Amniotic epithelial cell (primary cell): Measurements from ENCODE around the gene WWC2.
"Not testable (repeated sequence)": the region's sequence is repeated elsewhere in the genome, so short reads cannot be mapped to it uniquely, and the experiment has no call there.

Source experiments
- DNase-seq: peaks from one replicate; pipeline ENCODE4 v3.0.0-alpha.2; 2010; ENCODE audit warnings: low read depth

WWC2 gene

DNA sequence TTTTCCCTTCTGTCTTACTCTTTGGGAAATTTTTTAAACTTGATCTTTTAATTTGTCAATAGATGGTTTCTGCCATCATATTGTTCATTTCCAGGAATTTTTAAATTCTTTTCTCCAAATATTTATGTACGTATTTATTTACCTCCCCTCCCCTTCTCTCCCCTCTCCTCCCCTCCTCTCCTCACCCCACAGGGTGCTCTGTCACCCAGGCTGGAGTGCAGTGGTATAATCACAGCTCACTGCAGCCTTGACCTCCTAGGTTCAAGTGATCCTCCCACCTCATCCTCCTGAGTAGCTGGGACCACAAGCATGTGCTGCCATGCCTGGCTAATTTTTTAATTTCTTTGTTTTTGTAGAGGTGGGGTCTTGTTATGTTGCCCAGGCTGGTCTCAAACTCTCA is 73.8 kb downstream of the WWC2 start:
- no peak for DNase-seq

DNA sequence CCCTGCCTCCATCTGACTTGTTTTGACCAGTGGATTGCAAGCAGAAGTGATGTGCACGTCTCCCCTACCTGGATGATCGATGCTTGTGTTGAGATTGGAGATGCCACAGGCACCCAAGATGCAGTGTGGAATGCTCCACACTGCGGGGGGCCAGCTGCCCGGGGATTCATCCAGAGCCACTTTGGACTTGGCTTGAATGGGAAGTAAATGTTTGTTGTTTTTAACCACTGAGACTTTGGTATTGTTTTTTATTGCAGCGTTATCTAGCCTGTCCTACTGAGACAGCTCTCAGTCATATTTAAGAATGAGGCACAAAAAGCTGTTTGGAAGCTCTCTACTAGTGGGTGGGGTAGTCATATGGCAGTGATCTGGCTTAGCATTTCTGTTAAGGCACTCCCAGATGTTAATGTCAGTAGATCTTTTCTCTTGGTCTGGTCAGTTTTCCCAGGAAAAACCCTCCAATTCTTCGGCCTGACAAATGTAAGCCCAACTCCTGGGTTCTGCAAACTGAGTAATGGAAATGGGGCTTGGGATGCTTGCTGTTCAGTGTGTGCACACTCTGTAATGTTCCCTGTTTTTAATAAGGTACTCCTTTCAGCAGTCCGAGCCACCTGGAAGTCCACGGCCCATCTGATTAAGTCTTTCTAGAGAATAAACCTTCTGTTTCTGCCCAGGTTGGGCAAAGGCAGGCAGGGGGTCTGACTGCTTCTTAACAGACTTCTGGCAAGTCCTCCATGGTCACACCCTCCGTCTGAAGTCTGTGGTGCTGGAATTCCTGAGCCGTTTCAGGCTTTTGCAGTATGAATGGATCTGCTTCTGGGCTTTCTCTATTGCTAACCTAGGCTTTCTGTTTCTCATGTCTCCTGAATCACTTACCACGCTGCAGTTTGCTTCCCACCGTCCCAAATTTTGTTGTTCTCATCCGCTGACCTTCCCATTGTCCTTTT is 74.8 kb downstream of the WWC2 start:
- DNase-seq = peak; percentile 49

DNA sequence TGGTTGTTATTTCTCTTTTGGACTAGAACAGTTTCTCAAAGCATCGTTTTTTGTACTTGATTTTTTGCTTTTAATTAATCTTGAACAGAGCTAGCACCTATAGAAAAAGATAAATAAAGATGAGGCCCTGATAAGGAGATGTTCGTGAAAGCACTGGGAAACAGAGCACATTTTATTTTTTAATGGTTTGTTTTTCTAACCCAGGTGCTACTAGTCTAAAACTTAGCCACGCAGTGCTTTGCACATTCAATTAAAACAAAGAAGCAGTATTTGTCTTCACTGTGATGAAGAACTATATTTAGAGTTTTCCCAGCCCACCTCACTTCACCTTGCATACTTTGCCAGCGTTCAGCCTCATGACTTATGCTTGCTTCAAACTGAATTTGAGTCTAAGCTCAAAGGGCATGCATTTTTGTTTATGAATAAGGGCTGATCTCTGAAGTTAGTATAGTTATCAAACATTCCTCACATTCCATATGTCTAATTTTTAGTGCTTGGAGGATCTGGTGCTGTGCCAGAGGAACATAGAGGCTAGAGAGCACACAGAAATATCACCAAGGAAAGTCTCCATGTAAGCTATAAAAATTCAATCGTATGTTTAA is 76.7 kb downstream of the WWC2 start:
- peak; percentile 48 for DNase-seq

DNA sequence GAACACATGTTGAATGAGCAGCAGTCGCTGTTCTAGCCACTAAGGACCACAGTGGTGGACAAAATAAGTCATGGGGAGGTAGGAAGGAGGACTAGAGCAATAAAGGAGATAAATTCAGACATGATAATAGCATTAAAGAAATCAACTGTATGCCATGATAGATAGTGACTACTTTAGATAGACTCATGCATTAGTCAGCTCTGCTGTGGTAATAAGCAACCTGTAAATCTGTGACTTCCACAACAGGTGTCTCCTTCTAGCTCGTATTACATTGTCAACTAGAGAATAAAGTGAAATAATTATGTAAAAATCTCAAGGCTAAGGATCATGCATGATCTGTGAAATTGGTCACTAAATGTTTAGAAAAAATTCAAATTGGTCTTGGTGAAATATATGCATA is 77.9 kb downstream of the WWC2 start:
- no peak for DNase-seq

DNA sequence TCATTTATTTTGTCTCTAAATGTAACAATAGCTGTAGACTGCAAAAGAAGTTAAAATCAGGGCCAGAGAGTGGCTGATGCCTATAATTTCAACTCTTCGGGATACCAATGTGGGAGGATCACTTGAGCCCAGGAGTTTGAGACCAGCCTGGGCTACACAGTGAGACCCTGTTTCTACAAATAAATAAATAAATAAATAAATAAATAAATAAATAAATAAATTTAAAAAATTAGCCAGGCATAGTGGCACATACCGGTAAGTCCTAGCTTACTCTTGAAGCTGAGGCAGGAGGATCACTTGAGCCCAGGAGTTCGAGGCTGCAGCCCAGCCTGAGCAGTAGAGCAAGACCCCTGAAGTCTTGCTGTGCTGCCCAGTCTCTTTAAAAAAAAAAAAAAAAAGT is 79.1 kb downstream of the WWC2 start:
- DNase-seq = no peak

DNA sequence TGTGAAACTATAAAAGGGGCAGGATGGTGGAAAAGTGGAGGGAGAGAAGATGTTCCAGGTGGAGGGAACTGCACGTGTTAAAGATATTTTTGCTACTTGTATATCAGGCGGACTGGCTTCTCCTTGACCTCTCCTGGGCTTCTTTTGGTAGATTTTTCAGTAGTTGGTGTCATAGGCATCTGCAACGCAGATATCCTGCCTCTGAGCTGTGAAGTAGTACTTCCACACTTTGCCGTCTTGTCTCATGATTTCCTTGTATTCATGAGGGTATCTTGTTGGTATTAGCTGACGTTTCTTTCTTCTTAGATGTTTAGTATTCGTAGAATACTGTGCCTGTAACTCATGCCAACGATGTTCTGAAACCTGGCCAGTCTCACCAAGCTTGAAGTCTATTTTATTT is 81.0 kb downstream of the WWC2 start:
- DNase-seq = no peak

DNA sequence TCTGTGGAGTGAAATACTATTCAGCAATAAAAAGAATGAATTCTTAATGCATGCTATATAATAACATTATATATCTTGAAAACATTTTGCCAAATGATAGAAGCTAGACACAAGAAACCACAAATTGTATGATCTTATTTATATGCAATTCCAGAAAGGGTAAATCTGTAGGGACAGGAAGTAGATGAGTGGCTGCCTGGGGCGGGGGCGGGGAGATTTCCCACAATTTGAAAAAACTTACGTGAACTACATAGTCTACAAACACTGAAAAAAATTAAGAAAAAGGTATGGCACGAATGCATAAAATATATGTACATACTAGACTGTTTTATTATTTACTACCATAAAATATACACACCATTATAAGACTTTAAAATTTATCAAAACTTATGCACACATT is 81.6 kb downstream of the WWC2 start:
- DNase-seq = no peak

DNA sequence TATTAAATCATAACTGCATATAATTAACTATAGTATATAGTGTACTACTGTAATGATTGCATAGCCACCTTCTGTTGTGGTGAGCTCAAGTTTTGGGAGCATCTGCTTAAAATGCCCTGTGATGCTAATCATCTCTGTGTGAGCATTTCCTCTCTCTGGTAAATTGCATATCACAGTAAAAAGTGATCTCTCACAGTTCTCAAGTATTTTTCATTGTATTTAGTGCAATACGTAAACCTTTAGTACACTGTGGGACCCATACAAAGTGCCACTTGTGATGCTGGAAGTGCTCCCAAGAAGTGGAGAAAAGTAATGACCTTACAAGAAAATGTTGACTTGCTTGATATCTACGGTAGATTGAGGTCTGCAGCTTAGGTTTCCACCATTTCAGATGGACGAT is 82.0 kb downstream of the WWC2 start:
- DNase-seq = no peak

DNA sequence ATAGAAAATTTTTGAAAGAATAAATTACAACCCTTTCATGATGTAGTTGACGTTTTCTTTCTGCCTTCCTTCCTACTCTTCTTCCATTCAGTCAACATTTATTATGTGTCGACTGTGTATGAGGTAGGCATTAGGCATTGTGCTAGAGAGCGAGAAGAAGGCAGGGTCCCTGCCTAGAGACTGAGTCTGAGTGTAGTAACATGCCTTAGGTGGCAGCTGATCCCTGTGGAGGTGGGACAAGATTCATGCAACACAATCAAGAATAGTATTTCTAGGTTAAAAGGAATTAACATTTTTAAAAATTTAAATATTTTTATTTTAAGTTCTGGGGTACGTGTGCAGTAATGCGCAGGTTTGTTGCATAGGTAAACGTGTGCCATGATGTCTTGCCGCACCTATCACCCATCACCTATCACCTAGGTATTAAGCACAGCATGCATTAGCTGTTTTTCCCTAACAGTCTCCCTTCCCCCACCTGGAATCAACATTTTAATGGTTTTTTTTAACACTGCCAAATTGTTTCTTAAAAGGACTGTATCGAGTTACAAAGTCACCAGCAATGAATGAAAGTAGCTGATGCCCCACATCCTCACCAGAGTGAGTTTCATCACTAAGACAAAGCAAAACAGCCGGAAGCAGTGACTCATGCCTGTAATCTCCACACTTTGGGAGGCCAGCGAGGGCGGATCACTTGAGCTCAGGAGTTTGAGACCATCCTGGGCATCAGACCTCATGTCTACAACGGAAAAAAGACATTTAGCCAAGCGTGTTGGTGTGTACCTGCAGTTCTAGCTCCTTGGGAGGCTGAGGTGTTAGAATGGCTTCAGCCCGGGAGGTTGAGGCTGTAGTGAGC is 84.0 kb downstream of the WWC2 start:
- DNase-seq = peak; percentile 90

DNA sequence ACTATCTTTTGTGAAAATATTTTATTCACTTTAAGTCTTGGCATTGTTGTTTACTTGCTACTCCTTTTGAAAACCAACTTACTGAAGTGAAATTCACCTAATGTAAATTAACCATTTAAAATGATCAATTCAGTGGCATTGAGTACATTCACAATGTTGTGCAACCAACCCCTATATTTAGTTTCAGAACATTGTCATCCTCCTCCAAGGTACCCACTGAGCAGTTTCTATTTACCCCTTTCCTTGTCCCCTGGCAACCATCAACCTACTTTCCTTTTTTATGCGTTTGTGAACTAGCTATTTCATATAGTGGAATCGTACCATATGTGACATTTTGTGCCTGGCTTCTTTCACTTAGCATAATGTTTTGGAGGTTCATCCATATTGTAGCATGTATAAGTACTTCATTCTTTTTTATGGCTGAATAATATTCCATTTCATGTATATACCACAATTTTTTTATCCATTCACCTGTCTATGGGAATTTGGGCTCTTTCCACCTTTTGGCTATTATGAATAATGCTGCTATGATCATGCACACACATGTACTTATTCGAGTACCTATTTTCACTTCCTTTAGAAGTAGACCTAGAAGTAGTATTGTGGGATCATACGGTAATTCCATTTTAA is 85.0 kb downstream of the WWC2 start:
- no peak for DNase-seq

DNA sequence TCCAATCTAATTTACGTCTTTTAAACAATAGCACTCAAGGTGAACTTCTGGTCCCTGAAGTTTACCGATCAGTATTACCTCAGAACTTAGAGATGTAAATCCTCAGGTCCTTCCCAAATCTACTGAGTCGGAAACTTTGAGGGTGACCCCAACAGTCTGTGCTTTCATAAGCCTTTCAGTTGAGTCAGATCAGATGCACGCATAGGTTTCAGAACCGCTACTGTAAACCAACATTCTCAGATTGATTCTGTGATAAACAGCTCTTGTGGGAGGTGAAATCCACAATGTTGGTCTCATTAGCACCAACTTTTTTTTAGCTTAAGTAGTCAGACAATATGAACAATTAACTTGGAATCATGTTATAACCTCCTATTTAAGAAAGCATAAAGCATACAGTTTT is 86.0 kb downstream of the WWC2 start:
- DNase-seq = peak; percentile 78

DNA sequence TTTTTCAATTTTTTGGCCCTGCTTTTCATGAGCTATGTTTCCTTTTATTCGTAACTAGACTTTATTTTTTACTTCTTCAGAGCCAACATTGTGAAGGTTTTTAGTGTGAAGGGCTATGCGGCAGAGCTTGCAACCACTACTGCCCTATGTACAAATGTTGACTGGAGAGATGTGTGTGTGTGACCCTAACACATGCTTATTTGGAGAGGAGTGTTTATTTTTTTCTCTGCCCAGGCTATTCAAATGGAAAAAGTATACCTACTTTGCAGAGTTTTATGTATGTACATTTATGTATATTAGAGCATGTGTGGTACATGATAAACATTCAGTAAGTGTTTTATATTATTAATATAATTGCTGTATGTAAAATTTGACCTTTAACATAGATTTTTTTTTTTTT is 86.5 kb downstream of the WWC2 start:
- DNase-seq = no peak

DNA sequence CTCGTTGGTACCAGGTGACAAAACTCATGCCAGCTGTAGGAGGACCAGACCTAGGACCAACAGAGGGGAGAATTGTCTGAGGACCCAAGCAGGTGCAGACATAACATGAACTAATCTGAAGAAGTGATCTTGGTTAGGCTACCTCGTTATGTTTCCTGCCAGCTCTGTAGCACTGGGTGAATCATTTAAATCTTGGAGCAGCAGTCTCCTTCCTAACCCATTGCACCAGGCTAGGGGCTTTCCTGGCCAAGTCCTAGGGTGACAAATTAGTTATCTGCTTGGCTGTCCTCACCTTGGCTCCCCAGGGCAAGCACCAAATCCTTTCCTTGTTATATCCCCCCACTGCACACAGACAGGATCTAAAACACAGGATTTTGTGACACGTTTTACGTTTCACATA is 87.8 kb downstream of the WWC2 start:
- DNase-seq = no peak

DNA sequence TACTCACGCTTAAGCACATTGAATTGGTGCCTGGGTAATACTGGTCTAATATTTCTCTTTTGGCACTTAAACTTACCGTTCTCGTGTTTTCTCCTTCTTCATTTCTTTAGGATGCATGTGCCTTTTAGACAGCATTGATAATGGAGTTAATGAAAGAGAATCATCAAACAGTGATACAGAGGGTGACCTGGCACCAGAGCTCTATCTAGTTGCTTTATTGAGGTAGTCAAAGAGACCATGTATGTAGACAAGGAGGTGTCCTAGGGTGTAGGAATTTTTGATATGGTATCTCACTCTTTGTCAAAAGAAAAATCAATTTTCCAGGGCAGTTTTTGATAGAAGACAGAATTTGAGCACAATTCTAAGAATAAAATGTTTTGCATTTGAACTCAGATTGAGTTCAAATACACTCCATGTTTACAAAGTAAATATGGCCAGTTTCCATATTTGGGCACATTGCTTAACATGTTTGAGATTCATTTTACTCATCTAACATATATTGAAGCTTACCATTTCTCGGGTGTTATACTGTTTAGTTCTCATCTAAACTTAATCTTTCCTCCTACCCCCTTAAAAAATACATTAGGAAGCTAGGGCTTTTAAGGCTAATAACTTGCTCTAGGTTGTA is 92.0 kb downstream of the WWC2 start:
- DNase-seq = no peak

DNA sequence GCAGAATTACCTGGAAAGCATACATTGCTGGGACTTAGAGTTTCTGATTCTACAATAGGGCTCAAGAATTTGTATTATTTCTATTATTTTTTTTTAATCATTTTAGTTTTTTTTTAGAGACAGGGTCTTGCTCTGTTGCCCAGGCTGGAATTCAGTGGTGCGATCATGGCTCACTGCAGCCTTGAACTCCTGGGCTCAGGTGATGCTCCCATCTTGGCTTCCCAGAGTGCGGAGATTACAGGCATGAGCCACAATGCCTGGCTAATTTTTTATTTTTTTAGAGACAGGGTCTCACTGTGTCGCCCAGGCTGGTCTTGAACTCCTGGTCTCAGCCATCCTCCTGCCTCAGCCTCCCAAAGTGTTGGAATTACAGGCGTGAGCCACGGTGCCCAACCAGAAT is 92.6 kb downstream of the WWC2 start:
- no peak for DNase-seq

DNA sequence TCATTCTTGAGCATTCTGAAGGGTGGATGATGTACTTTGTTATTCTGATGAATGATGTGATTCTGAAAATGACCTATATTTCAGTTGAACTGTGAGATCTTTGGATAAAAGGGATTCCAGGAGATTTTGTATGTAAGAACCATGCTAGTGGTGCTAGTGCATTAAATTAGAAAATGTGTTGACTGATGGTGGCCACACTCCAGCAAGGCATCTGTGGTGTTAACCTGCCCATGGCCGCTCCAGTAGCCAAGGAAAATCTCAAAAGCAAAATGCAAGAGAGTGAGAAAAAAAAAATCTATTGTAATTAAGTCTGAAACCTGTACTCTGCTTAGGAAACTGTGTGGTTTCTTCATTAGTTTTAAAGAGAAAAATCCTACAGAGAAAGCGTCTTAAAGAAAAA is 93.5 kb downstream of the WWC2 start:
- DNase-seq = no peak

DNA sequence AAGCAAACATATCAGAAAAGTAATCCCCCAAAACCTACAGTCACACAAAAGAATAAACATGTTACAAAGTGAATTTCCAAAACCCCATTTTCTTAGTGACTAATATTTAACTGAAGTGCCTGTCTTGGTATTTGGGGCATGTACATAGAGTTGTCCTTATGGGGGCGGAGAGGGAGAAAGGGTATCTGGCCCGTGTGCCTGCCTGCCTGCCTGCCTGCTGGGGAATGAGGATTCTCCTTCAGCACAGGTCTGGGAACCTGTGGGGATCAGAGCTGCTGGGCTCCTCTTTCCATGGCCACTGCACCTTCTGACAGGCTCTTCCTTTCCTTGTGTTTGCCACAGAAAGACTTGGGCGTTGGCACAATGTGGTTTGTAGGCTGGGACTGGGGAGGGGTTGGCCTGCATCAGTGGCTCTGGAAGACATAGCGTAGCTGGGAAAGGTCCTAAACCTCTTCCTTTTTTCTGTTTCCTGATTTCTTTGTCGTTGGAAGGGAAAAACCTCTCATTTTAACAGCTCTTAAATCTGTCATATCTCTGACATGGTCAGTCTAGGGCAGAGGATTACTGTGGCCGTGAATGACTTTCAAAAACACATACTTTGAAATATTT is 94.8 kb downstream of the WWC2 start:
- not testable (repeated sequence) for DNase-seq

DNA sequence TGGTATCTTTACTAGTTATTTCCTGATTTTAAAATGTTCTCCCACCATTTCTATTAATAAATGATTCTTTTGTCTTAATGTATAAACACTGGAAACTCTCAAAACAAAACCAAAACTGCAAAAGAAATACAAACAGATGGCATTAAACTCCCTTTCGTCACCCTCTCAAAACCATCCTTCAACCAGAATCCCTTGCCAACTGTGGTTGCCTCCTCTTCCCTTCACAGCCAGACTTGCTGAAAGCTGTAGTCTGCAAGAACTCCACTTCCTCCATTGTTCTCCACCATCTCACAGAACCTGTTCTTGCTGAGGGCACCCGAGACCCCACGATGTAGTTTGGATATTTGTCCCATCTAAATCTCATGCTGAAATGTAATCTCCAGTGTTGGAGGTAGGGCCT is 96.5 kb downstream of the WWC2 start:
- no peak for DNase-seq

DNA sequence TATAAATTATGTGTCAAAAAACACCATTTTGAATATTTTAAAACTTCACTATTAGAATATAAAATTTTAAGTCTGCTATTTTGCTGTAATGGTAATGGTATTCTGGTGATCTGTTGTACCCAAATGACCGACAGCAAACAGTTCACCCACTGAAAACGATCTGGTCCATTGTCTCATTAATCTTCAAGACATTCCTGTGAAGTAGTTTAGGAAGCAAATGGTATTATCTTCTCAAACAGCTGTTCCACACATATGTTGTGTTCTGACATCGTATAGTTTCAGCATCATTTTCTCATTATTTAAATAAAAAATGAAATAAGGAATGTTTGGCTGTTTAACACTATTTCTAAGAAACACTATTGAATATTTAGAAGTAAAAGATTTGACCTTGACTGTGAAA is 98.1 kb downstream of the WWC2 start:
- no peak for DNase-seq

DNA sequence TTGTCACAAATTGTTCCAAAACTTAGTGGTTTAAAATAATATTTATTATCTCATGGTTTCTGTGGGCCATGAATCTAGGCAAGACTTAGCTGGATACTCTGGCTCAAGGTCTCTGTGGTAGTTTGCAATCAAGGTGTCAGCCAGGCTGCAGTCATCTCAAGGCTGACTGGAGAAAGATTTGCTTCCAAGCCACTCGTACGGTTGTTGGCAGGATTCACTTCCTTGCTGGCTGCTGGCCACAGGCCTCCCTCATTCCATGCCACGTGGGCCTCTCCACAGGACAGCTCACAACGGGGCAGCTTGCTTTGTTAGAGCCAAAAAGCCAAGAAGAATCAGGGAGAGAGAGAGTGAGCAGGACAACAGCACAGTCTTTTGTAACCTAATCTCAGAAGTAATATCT is 101.4 kb downstream of the WWC2 start:
- peak; percentile 94 for DNase-seq

DNA sequence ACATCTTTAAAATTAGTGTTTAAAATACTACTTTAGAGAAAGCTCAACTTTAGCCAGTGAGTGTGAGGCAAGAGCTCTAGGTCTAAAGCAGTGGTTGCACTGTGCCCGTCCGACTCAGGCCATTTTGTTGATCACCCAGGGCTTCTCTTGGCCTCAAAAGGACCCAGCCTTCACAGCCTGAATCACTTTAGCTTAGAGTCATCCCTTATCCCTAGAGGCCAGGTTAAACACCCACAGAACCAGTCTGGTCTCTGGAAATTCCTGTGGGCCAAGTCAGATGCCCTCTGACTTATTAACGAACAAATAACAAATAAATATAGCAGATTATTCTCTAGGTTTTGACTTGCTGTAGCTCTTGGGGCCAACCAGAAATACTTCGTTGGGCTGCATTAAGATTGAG is 102.3 kb downstream of the WWC2 start:
- peak; percentile 90 for DNase-seq
